GM21529 (cell line): ENCODE data around the gene SSX2.
"Not testable (repeated sequence)": the region's sequence is repeated elsewhere in the genome, so short reads cannot be mapped to it uniquely, and the experiment has no call there.

Source experiments
- ATAC-seq: cut with Tn5 transposase; IDR thresholded peaks from one replicate; pipeline ENCODE4 v1.9.1; 2021; ENCODE audit not compliant: unreplicated experiment

SSX2 gene

GRCh38 chrX:52707078-52707477, at the start of gene SSX2:
Gene SSX2 (minus strand): TSS chrX:52707178. CDS start chrX:52705749, 1,429 bp downstream.
- not testable (repeated sequence) for ATAC-seq

GRCh38 chrX:52750952-52751351, 44.0 kb upstream of the SSX2 start, which contains the start of gene SSX2B:
Gene SSX2B (plus strand): TSS chrX:52751252. CDS start chrX:52752681, 1,429 bp downstream.
- ATAC-seq = not testable (repeated sequence)

- not testable (repeated sequence) for ATAC-seq
Measured at GRCh38 chrX:52692034-52692433, 14.9 kb downstream of the SSX2 start.

- not testable (repeated sequence) for ATAC-seq
Measured at GRCh38 chrX:52662218-52662617, 44.8 kb downstream of the SSX2 start.

- ATAC-seq = not testable (repeated sequence)
Measured at GRCh38 chrX:52655475-52655874, 51.5 kb downstream of the SSX2 start.

- not testable (repeated sequence) for ATAC-seq
Measured at GRCh38 chrX:52654800-52655199, 52.2 kb downstream of the SSX2 start, which contains the start of gene SSX7. Gene SSX7 (minus strand): TSS chrX:52654900. CDS start chrX:52653472, 1,428 bp downstream.

- ATAC-seq = not testable (repeated sequence)
Measured at GRCh38 chrX:52650676-52651075, 56.3 kb downstream of the SSX2 start.

- not testable (repeated sequence) for ATAC-seq
Measured at GRCh38 chrX:52648956-52649355, 58.0 kb downstream of the SSX2 start.
